Measurements from ENCODE around the gene VPS33B.
A peak's percentile ranks its signal among the peaks of the same experiment; 100 is the strongest.
"Not testable (repeated sequence)": the region's sequence is repeated elsewhere in the genome, so short reads cannot be mapped to it uniquely, and the experiment has no call there.

The VPS33B gene

GRCh38 chr15:91022075-91022831 lies at the start of gene VPS33B:
TSS of gene VPS33B (minus strand) at chr15:91022594. CDS start at chr15:91022249, 345 bp downstream.
- peak; percentile 69 for DNase-seq

- no peak for DNase-seq
Observed at GRCh38 chr15:91072161-91072560, 49.8 kb upstream of the VPS33B start.

GRCh38 chr15:91070872-91071271 lies 48.5 kb upstream of the VPS33B start:
- DNase-seq, result no peak

GRCh38 chr15:91068966-91069365 lies 46.6 kb upstream of the VPS33B start:
- DNase-seq, result no peak

- DNase-seq, result no peak
Observed at GRCh38 chr15:91068436-91068835, 46.0 kb upstream of the VPS33B start.

GRCh38 chr15:91067036-91067435 lies 44.6 kb upstream of the VPS33B start:
- DNase-seq, result no peak

GRCh38 chr15:91065505-91065904 lies 43.1 kb upstream of the VPS33B start:
- DNase-seq, result no peak

GRCh38 chr15:91061997-91062396 lies 39.6 kb upstream of the VPS33B start:
- no peak for DNase-seq

GRCh38 chr15:91061230-91061629 lies 38.8 kb upstream of the VPS33B start:
- DNase-seq, result no peak

- DNase-seq, result no peak
Observed at GRCh38 chr15:91055548-91056331, 33.3 kb upstream of the VPS33B start.

GRCh38 chr15:91054816-91055215 lies 32.4 kb upstream of the VPS33B start:
- DNase-seq, result no peak

GRCh38 chr15:91051248-91051647 lies 28.9 kb upstream of the VPS33B start:
- DNase-seq, result no peak

- no peak for DNase-seq
Observed at GRCh38 chr15:91050128-91050455, 27.7 kb upstream of the VPS33B start.

GRCh38 chr15:91049378-91050127 lies 27.2 kb upstream of the VPS33B start:
- DNase-seq, result no peak

GRCh38 chr15:91047545-91048199 lies 25.3 kb upstream of the VPS33B start:
- DNase-seq, result no peak

- DNase-seq, result not testable (repeated sequence)
Observed at GRCh38 chr15:91046056-91046455, 23.7 kb upstream of the VPS33B start.

- DNase-seq, result no peak
Observed at GRCh38 chr15:91045065-91045464, 22.7 kb upstream of the VPS33B start.

- no peak for DNase-seq
Observed at GRCh38 chr15:91043202-91043874, 20.9 kb upstream of the VPS33B start.

- no peak for DNase-seq
Observed at GRCh38 chr15:91040856-91041255, 18.5 kb upstream of the VPS33B start.

GRCh38 chr15:91039996-91040395 lies 17.6 kb upstream of the VPS33B start:
- DNase-seq, result no peak

GRCh38 chr15:91032919-91033803 lies 10.8 kb upstream of the VPS33B start:
- peak; percentile 60 for DNase-seq

Measured in activated CD4-positive, CD25-positive, alpha-beta regulatory T cell treated with anti-CD3 and anti-CD28 coated beads, Interleukin-2, amount 50 U/mL, for 72 hours (primary cell).